Neural cell (in vitro differentiated cells): ENCODE results near the gene CRYGD. TPM values are rescaled to one million over a fixed set of nuclear protein-coding genes. Genes with fewer than 3 reads are reported as not detected.

ENCODE experiments used
- H2AFZ ChIP-seq: fragments of 200-600, 300-800 bp; sonication (generic), shearing (Covaris generic); 2 replicates; pipeline ENCODE4 v1.6.0; 2014; ENCODE audit warnings: low read depth, mild to moderate bottlenecking, antibody characterized with exemption, low read length, moderate library complexity
- H3F3A ChIP-seq: fragments of 200-600 bp; shearing (Covaris generic); 2 replicates; pipeline ENCODE4 v1.6.1; 2016; ENCODE audit warnings: mild to moderate bottlenecking, moderate library complexity, mixed read lengths, antibody characterized with exemption, low read length; ENCODE audit not compliant: insufficient read depth, poor library complexity, severe bottlenecking
- H3K27ac ChIP-seq: fragments of 200-600, 300-800 bp; sonication (generic), shearing (Covaris generic); 2 replicates; pipeline ENCODE4 v1.5.1; 2014; ENCODE audit warnings: mild to moderate bottlenecking, low read length, moderate library complexity
- H3K27me3 ChIP-seq: fragments of 300-800, 200-600 bp; sonication (generic), shearing (Covaris generic); 2 replicates; pipeline ENCODE4 v1.6.0; 2014; ENCODE audit warnings: mild to moderate bottlenecking, low read depth, low read length, moderate library complexity; ENCODE audit not compliant: insufficient read depth
- H3K36me3 ChIP-seq: fragments of 300-800, 200-600 bp; sonication (generic), shearing (Covaris generic); 2 replicates; pipeline ENCODE4 v1.5.1; 2014; ENCODE audit warnings: mild to moderate bottlenecking, antibody characterized with exemption, low read length, moderate library complexity; ENCODE audit not compliant: insufficient read depth
- H3K4me2 ChIP-seq: fragments of 300-800, 200-600 bp; sonication (generic), shearing (Covaris generic); 2 replicates; pipeline ENCODE4 v1.6.0; 2014; ENCODE audit warnings: mild to moderate bottlenecking, low read length
- H3K4me3 ChIP-seq: fragments of 300-800, 200-600 bp; sonication (generic), shearing (Covaris generic); 2 replicates; pipeline ENCODE4 v1.5.1; 2014; ENCODE audit warnings: mild to moderate bottlenecking, low read length, moderate library complexity
- H3K79me2 ChIP-seq: fragments of 200-600 bp; shearing (Covaris generic); replicated peaks from 2 replicates; pipeline ENCODE4 v1.6.0; 2014; ENCODE audit warnings: mild to moderate bottlenecking, low read length, moderate library complexity; ENCODE audit not compliant: insufficient read depth
- H3K9ac ChIP-seq: fragments of 300-800, 200-600 bp; sonication (generic), shearing (Covaris generic); 2 replicates; pipeline ENCODE4 v1.6.1; 2016; ENCODE audit warnings: mild to moderate bottlenecking, low read length, mixed read lengths
- H3K9me2 ChIP-seq: fragments of 200-600 bp; shearing (Covaris generic); 2 replicates; pipeline ENCODE4 v1.6.1; 2016; ENCODE audit warnings: mild to moderate bottlenecking, low read length, mixed read lengths; ENCODE audit not compliant: insufficient read depth
- H3K9me3 ChIP-seq: fragments of 200-600, 300-800 bp; sonication (generic), shearing (Covaris generic); 2 replicates; pipeline ENCODE4 v1.6.1; 2016; ENCODE audit warnings: mild to moderate bottlenecking, mixed run types, low read length, moderate library complexity, mixed read lengths
- H4K20me1 ChIP-seq: fragments of 200-600 bp; shearing (Covaris generic); 2 replicates; pipeline ENCODE4 v1.6.1; 2016; ENCODE audit warnings: mild to moderate bottlenecking, mixed run types; ENCODE audit not compliant: insufficient read depth
- CTCF ChIP-seq: fragments of 450-650 bp; IDR thresholded peaks from 2 replicates; pipeline ENCODE4 v1.5.1; 2014; ENCODE audit warnings: antibody characterized with exemption, mild to moderate bottlenecking, moderate library complexity; ENCODE audit not compliant: poor library complexity, severe bottlenecking
- EP300 ChIP-seq: fragments of 450-650 bp; conservative IDR thresholded peaks from 2 replicates; pipeline ENCODE4 v1.6.1; 2014; ENCODE audit warnings: antibody characterized with exemption, mild to moderate bottlenecking, moderate library complexity; ENCODE audit not compliant: poor library complexity, severe bottlenecking
- EZH2 ChIP-seq: fragments of 200-600, 300-800 bp; shearing (Covaris generic), sonication (generic); IDR thresholded peaks from 2 replicates; pipeline ENCODE4 v1.6.1; 2014; ENCODE audit warnings: antibody characterized with exemption, low read length, borderline replicate concordance, mild to moderate bottlenecking; ENCODE audit not compliant: insufficient read depth, poor library complexity, severe bottlenecking
- MXI1 ChIP-seq: fragments of 450-650 bp; conservative IDR thresholded peaks from 2 replicates; pipeline ENCODE4 v1.6.1; 2014; ENCODE audit warnings: antibody characterized with exemption, mild to moderate bottlenecking; ENCODE audit not compliant: poor library complexity, severe bottlenecking
- POLR2AphosphoS5 ChIP-seq: IDR thresholded peaks from 2 replicates; pipeline ENCODE4 v1.6.1; 2012
- RAD21 ChIP-seq: fragments of 450-650 bp; conservative IDR thresholded peaks from 2 replicates; pipeline ENCODE4 v1.6.1; 2014; ENCODE audit warnings: antibody characterized with exemption, mild to moderate bottlenecking, moderate library complexity
- REST ChIP-seq: IDR thresholded peaks from 2 replicates; pipeline ENCODE4 v1.6.1; 2012; ENCODE audit warnings: borderline replicate concordance
- SMC3 ChIP-seq: fragments of 450-650 bp; conservative IDR thresholded peaks from 2 replicates; pipeline ENCODE4 v1.6.1; 2014; ENCODE audit warnings: antibody characterized with exemption, mild to moderate bottlenecking, moderate library complexity; ENCODE audit not compliant: poor library complexity
- TAF1 ChIP-seq: IDR thresholded peaks from 2 replicates; pipeline ENCODE4 v1.6.1; 2012; ENCODE audit warnings: low read depth
- polyA plus RNA-seq: library from polyadenylated mRNA; depleted of rRNA; stranded (reverse); fragments of >200 nt; gene quantifications from 2 replicates; pipeline ENCODE4 v1.2.3, GENCODE V29; 2014

Gene CRYGD
- polyA plus RNA-seq, 1 donor from 2014 or later = not detected

- H3K4me3 ChIP-seq = no peak overlapping the region
These were observed 10.7 kb upstream of the CRYGD start for GRCh38 chr2:208134928-208135586.

GRCh38 chr2:208130712-208131110 is 6.4 kb upstream of the CRYGD start:
- Histone ChIP-seq H2AFZ (no peak overlapping the region), H3K27me3 (no peaks in the 10 kb centered on the region), H3K9ac (no peak overlapping the region), H3K27ac (no peak overlapping the region), H3K9me2 (no peaks in the 10 kb centered on the region), H4K20me1 (no peaks in the 10 kb centered on the region), H3F3A (no peaks in the 10 kb centered on the region), H3K9me3 (no peaks in the 10 kb centered on the region), H3K4me2 (no peak overlapping the region), H3K79me2 (no peaks in the 10 kb centered on the region), H3K4me3 (no peak overlapping the region), H3K36me3 (no peaks in the 10 kb centered on the region)
- no peak for TF ChIP-seq EP300
- TF ChIP-seq SMC3 = no peak
- no peak for TF ChIP-seq EZH2
- TF ChIP-seq RAD21 = no peak
- TF ChIP-seq TAF1 = no peak
- TF ChIP-seq MXI1 = no peak
- TF ChIP-seq CTCF = no peak

More at GRCh38 chr2:208134928-208135586, 10.7 kb upstream of the CRYGD start:
- no peak overlapping the region for H3K27ac ChIP-seq
- H3K9ac ChIP-seq = no peak overlapping the region
- H2AFZ ChIP-seq = no peak overlapping the region
- H3K9me2 ChIP-seq = no peaks in the 10 kb centered on the region
- H3K9me3 ChIP-seq = no peaks in the 10 kb centered on the region
- no peaks in the 10 kb centered on the region for H4K20me1 ChIP-seq
- no peaks in the 10 kb centered on the region for H3K27me3 ChIP-seq
- no peak overlapping the region for H3K4me2 ChIP-seq
- no peaks in the 10 kb centered on the region for H3F3A ChIP-seq
- TF ChIP-seq EZH2 = no peak
- no peak for TF ChIP-seq SMC3
- TF ChIP-seq POLR2AphosphoS5 = no peak
- no peak for TF ChIP-seq CTCF
- no peak for TF ChIP-seq MXI1
- TF ChIP-seq EP300 = no peak
- no peak for TF ChIP-seq REST
- no peak for TF ChIP-seq RAD21
- no peak for TF ChIP-seq TAF1
- no peaks in the 10 kb centered on the region for H3K79me2 ChIP-seq
- H3K36me3 ChIP-seq = no peaks in the 10 kb centered on the region
